SK-N-SH (cell line): Measurements from ENCODE around the gene HOXB6.

Source experiments
- CHD2 ChIP-seq: fragments of 150-350 bp; IDR thresholded peaks from 2 replicates; pipeline ENCODE4 v1.6.1; 2018; ENCODE audit warnings: low read length; ENCODE audit not compliant: partially characterized antibody
- CTCF ChIP-seq: fragments of 200-600 bp; sonication (generic); IDR thresholded peaks from 2 replicates; pipeline ENCODE4 v1.6.1; 2017; ENCODE audit warnings: antibody characterized with exemption, mild to moderate bottlenecking, moderate library complexity
- ELF1 ChIP-seq: IDR thresholded peaks from 2 replicates; pipeline ENCODE4 v1.4.0; 2012
- MAX ChIP-seq: IDR thresholded peaks from 2 replicates; pipeline ENCODE4 v1.4.0; 2012; ENCODE audit warnings: low read depth
- POLR2AphosphoS5 ChIP-seq: IDR thresholded peaks from 2 replicates; pipeline ENCODE4 v1.6.1; 2012; ENCODE audit warnings: low read depth, low read length
- SMC3 ChIP-seq: IDR thresholded peaks from 2 replicates; pipeline ENCODE4 v1.6.1; 2012; ENCODE audit warnings: low read depth, low read length, improper control_type of control experiment

- TF ChIP-seq CTCF (no peak), POLR2AphosphoS5 (no peak), MAX (no peak), CHD2 (no peak), SMC3 (no peak), ELF1 (no peak)
Measured at GRCh38 chr17:48575066-48575582, 29.7 kb downstream of the HOXB6 start.
